ENCODE measurements around the gene PTGFRN.

DNA sequence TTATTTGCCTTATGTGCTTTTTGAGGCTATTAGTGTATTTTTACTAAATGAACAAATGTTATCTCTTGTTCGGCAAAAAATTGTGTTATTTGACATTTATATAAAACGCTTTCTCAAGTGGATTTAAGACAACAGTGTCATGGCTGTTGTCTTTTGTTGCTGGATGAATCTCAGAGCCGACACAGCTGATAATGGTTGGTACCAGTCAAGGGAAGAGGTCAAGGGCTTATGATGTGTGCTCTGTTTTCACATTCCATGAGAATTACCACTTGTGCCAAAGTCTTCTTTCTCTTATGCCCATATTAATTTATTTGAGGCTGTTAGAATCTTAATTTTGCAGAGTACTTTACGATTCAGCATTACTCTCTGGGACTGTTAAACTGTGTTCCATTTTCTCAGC is 74.0 kb downstream of the PTGFRN start:
- no peak for TF ChIP-seq EZH2 (IDR thresholded peaks at IDR 0.05)
- TF ChIP-seq, protein P1, sequence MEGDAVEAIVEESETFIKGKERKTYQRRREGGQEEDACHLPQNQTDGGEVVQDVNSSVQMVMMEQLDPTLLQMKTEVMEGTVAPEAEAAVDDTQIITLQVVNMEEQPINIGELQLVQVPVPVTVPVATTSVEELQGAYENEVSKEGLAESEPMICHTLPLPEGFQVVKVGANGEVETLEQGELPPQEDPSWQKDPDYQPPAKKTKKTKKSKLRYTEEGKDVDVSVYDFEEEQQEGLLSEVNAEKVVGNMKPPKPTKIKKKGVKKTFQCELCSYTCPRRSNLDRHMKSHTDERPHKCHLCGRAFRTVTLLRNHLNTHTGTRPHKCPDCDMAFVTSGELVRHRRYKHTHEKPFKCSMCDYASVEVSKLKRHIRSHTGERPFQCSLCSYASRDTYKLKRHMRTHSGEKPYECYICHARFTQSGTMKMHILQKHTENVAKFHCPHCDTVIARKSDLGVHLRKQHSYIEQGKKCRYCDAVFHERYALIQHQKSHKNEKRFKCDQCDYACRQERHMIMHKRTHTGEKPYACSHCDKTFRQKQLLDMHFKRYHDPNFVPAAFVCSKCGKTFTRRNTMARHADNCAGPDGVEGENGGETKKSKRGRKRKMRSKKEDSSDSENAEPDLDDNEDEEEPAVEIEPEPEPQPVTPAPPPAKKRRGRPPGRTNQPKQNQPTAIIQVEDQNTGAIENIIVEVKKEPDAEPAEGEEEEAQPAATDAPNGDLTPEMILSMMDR (IDR thresholded peaks at IDR 0.05), result no peak
- no peak for TF ChIP-seq EZH2phosphoT487 (IDR thresholded peaks at IDR 0.05)
